Activated CD8-positive, alpha-beta memory T cell treated with anti-CD3 and anti-CD28 coated beads, Interleukin-2, amount 10 ng/mL, durations not matched to agents 7 days and 5 days (primary cell): ENCODE measurements around the gene ADAMTS16. TPM values are rescaled to one million over a fixed set of nuclear protein-coding genes. Genes with fewer than 3 reads are reported as not detected.
A peak's percentile ranks its signal among the peaks of the same experiment; 100 is the strongest.

Experiments used
- ATAC-seq: fragments of 150-1000 bp; cut with Tn5 transposase; one replicate; pipeline ENCODE4 v1.10.0; 2021; ENCODE audit warnings: moderate library complexity
- CTCF ChIA-PET: fragments of 350-600 bp; sonication (Branson Sonifier 250); formaldehyde crosslinking; loops from one replicate; lab custom pipeline; 2021; ENCODE audit warnings: antibody characterized with exemption; lab: Charles Lee
- DNase-seq: peaks from one replicate; pipeline ENCODE4 v3.0.0-alpha.2; 2020
- H3K27ac Mint-ChIP-seq: one replicate; pipeline ENCODE4 v1.8.0; 2021; ENCODE audit warnings: mild to moderate bottlenecking, mixed read lengths
- H3K27me3 Mint-ChIP-seq: one replicate; pipeline ENCODE4 v1.8.0; 2021; ENCODE audit warnings: mixed read lengths
- H3K36me3 Mint-ChIP-seq: one replicate; pipeline ENCODE4 v1.8.0; 2021; ENCODE audit warnings: mild to moderate bottlenecking, mixed read lengths
- H3K4me1 Mint-ChIP-seq: one replicate; pipeline ENCODE4 v1.8.0; 2021; ENCODE audit warnings: mixed read lengths
- H3K4me3 Mint-ChIP-seq: one replicate; pipeline ENCODE4 v1.8.0; 2021; ENCODE audit warnings: mild to moderate bottlenecking, moderate library complexity, mixed read lengths
- H3K9me3 Mint-ChIP-seq: one replicate; pipeline ENCODE4 v1.8.0; 2022; ENCODE audit warnings: low read depth, mixed read lengths
- total RNA-seq, 2 experiments: library from RNA; stranded (reverse); gene quantifications; one replicate each; pipeline ENCODE4 v1.2.3, GENCODE V29; 2021

Gene ADAMTS16
- total RNA-seq, 2 experiments from 2014 or later, result not detected

GRCh38 chr5:5335700-5336264 lies 195.7 kb downstream of the ADAMTS16 start:
- H3K4me3 Mint-ChIP-seq, result no peak overlapping the region

GRCh38 chr5:5339257-5339656 lies 199.1 kb downstream of the ADAMTS16 start:
- Mint-ChIP-seq H3K4me1 (no peaks in the 10 kb centered on the region), H3K4me3 (no peak overlapping the region), H3K27me3 (no peaks in the 10 kb centered on the region), H3K36me3 (no peaks in the 10 kb centered on the region), H3K9me3 (no peaks in the 10 kb centered on the region), H3K27ac (no peak overlapping the region)
- CTCF ChIA-PET, result no interaction called here
- ATAC-seq (no peak), DNase-seq (no peak)

More at GRCh38 chr5:5335700-5336264, 195.7 kb downstream of the ADAMTS16 start:
- no peaks in the 10 kb centered on the region for H3K9me3 Mint-ChIP-seq
- CTCF ChIA-PET, result no interaction called here
- DNase-seq (no peak), ATAC-seq (no peak)
- H3K4me1 Mint-ChIP-seq, result no peaks in the 10 kb centered on the region
- no peaks in the 10 kb centered on the region for H3K27me3 Mint-ChIP-seq
- no peaks in the 10 kb centered on the region for H3K36me3 Mint-ChIP-seq
- no peak overlapping the region for H3K27ac Mint-ChIP-seq

GRCh38 chr5:5340206-5340729 lies 200.1 kb downstream of the ADAMTS16 start:
- Mint-ChIP-seq H3K9me3 (no peaks in the 10 kb centered on the region), H3K4me1 (no peaks in the 10 kb centered on the region), H3K27me3 (no peaks in the 10 kb centered on the region), H3K36me3 (no peaks in the 10 kb centered on the region), H3K27ac (no peak overlapping the region), H3K4me3 (no peak overlapping the region)
- DNase-seq (no peak), ATAC-seq (no peak)
- CTCF ChIA-PET, result no interaction called here

GRCh38 chr5:5341531-5342292 lies 201.6 kb downstream of the ADAMTS16 start:
- no peak for ATAC-seq
- CTCF ChIA-PET, result no interaction called here
- Mint-ChIP-seq H3K4me1 (no peaks in the 10 kb centered on the region), H3K9me3 (no peaks in the 10 kb centered on the region), H3K27me3 (no peaks in the 10 kb centered on the region), H3K36me3 (no peaks in the 10 kb centered on the region), H3K27ac (no peak overlapping the region), H3K4me3 (no peak overlapping the region)
- DNase-seq, result no peak

GRCh38 chr5:5342784-5343183 lies 202.7 kb downstream of the ADAMTS16 start:
- DNase-seq (no peak), ATAC-seq (no peak)
- Mint-ChIP-seq H3K4me1 (peaks cover 7% of the 10 kb centered on the region), H3K36me3 (no peaks in the 10 kb centered on the region), H3K4me3 (no peak overlapping the region), H3K27me3 (no peaks in the 10 kb centered on the region), H3K27ac (no peak overlapping the region), H3K9me3 (no peaks in the 10 kb centered on the region)
- CTCF ChIA-PET, result no interaction called here

- DNase-seq (no peak), ATAC-seq (no peak)
- no peak overlapping the region for H3K27ac Mint-ChIP-seq
- CTCF ChIA-PET, result no interaction called here
- H3K4me1 Mint-ChIP-seq, result peaks cover 14% of the 10 kb centered on the region
- H3K36me3 Mint-ChIP-seq, result no peaks in the 10 kb centered on the region
- H3K4me3 Mint-ChIP-seq, result no peak overlapping the region
- H3K27me3 Mint-ChIP-seq, result no peaks in the 10 kb centered on the region
- H3K9me3 Mint-ChIP-seq, result no peaks in the 10 kb centered on the region
Measured at GRCh38 chr5:5343568-5343967, 203.4 kb downstream of the ADAMTS16 start.

- no peaks in the 10 kb centered on the region for H3K9me3 Mint-ChIP-seq
- no peak overlapping the region for H3K27ac Mint-ChIP-seq
- no peak overlapping the region for H3K4me3 Mint-ChIP-seq
- no peak for ATAC-seq
- no peaks in the 10 kb centered on the region for H3K36me3 Mint-ChIP-seq
- H3K27me3 Mint-ChIP-seq, result no peaks in the 10 kb centered on the region
- CTCF ChIA-PET, result no interaction called here
- peaks cover 16% of the 10 kb centered on the region for H3K4me1 Mint-ChIP-seq
- DNase-seq, result no peak
Measured at GRCh38 chr5:5344051-5344571, 204.0 kb downstream of the ADAMTS16 start.

- Mint-ChIP-seq H3K4me3 (no peak overlapping the region), H3K4me1 (peaks cover 16% of the 10 kb centered on the region), H3K27me3 (no peaks in the 10 kb centered on the region), H3K36me3 (no peaks in the 10 kb centered on the region), H3K9me3 (no peaks in the 10 kb centered on the region), H3K27ac (no peak overlapping the region)
- CTCF ChIA-PET, result no interaction called here
- no peak for DNase-seq
- ATAC-seq, result no peak
Measured at GRCh38 chr5:5344606-5345005, 204.5 kb downstream of the ADAMTS16 start.

GRCh38 chr5:5347442-5347841 lies 207.3 kb downstream of the ADAMTS16 start:
- CTCF ChIA-PET, result no interaction called here
- Mint-ChIP-seq H3K27ac (peak overlapping the region; percentile 30), H3K9me3 (no peaks in the 10 kb centered on the region)

GRCh38 chr5:5348135-5348534 lies 208.0 kb downstream of the ADAMTS16 start:
- no peak for ATAC-seq

More at GRCh38 chr5:5347442-5347841, 207.3 kb downstream of the ADAMTS16 start:
- no peak for ATAC-seq
- Mint-ChIP-seq H3K4me3 (no peak overlapping the region), H3K27me3 (no peaks in the 10 kb centered on the region), H3K36me3 (no peaks in the 10 kb centered on the region), H3K4me1 (peaks cover 16% of the 10 kb centered on the region)
- no peak for DNase-seq

GRCh38 chr5:5348576-5348975 lies 208.4 kb downstream of the ADAMTS16 start:
- no peaks in the 10 kb centered on the region for H3K36me3 Mint-ChIP-seq
- peaks cover 3% of the 10 kb centered on the region for H3K9me3 Mint-ChIP-seq
- H3K4me3 Mint-ChIP-seq, result no peak overlapping the region
- no peak for DNase-seq
- H3K27me3 Mint-ChIP-seq, result no peaks in the 10 kb centered on the region
- H3K27ac Mint-ChIP-seq, result no peak overlapping the region
- H3K4me1 Mint-ChIP-seq, result peaks cover 16% of the 10 kb centered on the region
- ATAC-seq, result no peak
- CTCF ChIA-PET, result no interaction called here

More at GRCh38 chr5:5348135-5348534, 208.0 kb downstream of the ADAMTS16 start:
- H3K27me3 Mint-ChIP-seq, result no peaks in the 10 kb centered on the region
- H3K36me3 Mint-ChIP-seq, result no peaks in the 10 kb centered on the region
- CTCF ChIA-PET, result no interaction called here
- peaks cover 3% of the 10 kb centered on the region for H3K9me3 Mint-ChIP-seq
- H3K4me1 Mint-ChIP-seq, result peaks cover 16% of the 10 kb centered on the region
- peak overlapping the region; percentile 30 for H3K27ac Mint-ChIP-seq
- no peak overlapping the region for H3K4me3 Mint-ChIP-seq
- no peak for DNase-seq

GRCh38 chr5:5350101-5350500 lies 210.0 kb downstream of the ADAMTS16 start:
- no peaks in the 10 kb centered on the region for H3K36me3 Mint-ChIP-seq
- no peak for DNase-seq
- H3K4me1 Mint-ChIP-seq, result peaks cover 16% of the 10 kb centered on the region
- H3K27me3 Mint-ChIP-seq, result no peaks in the 10 kb centered on the region
- peaks cover 3% of the 10 kb centered on the region for H3K9me3 Mint-ChIP-seq
- CTCF ChIA-PET, result no interaction called here
- no peak overlapping the region for H3K4me3 Mint-ChIP-seq
- H3K27ac Mint-ChIP-seq, result no peak overlapping the region
- ATAC-seq, result no peak

- Mint-ChIP-seq H3K9me3 (peaks cover 3% of the 10 kb centered on the region), H3K27me3 (no peaks in the 10 kb centered on the region), H3K4me3 (no peak overlapping the region), H3K36me3 (no peaks in the 10 kb centered on the region), H3K4me1 (peaks cover 16% of the 10 kb centered on the region), H3K27ac (no peak overlapping the region)
- ATAC-seq (no peak), DNase-seq (no peak)
- CTCF ChIA-PET, result no interaction called here
Measured at GRCh38 chr5:5351288-5351979, 211.3 kb downstream of the ADAMTS16 start.
